Osteocyte (in vitro differentiated cells): ENCODE data around the gene SOST. TPM values are rescaled to one million over a fixed set of nuclear protein-coding genes. Genes with fewer than 3 reads are reported as not detected.

ENCODE experiments used
- DNase-seq: peaks from one replicate; pipeline ENCODE4 v3.0.0; 2021; ENCODE audit warnings: mixed read lengths; ENCODE audit not compliant: unreplicated experiment; ENCODE audit errors: extremely low spot score
- H3K27ac Mint-ChIP-seq: one replicate; pipeline ENCODE4 v1.8.0; 2021; ENCODE audit warnings: mild to moderate bottlenecking, mixed read lengths; ENCODE audit not compliant: unreplicated experiment
- H3K27me3 Mint-ChIP-seq: one replicate; pipeline ENCODE4 v1.8.0; 2021; ENCODE audit warnings: mixed read lengths; ENCODE audit not compliant: unreplicated experiment
- H3K36me3 Mint-ChIP-seq: one replicate; pipeline ENCODE4 v1.8.0; 2021; ENCODE audit warnings: mixed read lengths; ENCODE audit not compliant: unreplicated experiment
- H3K4me1 Mint-ChIP-seq: one replicate; pipeline ENCODE4 v1.8.0; 2021; ENCODE audit warnings: mixed read lengths; ENCODE audit not compliant: unreplicated experiment
- H3K4me3 Mint-ChIP-seq: one replicate; pipeline ENCODE4 v1.8.0; 2021; ENCODE audit warnings: mild to moderate bottlenecking, moderate library complexity, mixed read lengths; ENCODE audit not compliant: unreplicated experiment
- H3K9me3 Mint-ChIP-seq: one replicate; pipeline ENCODE4 v1.8.0; 2021; ENCODE audit warnings: mixed read lengths; ENCODE audit not compliant: unreplicated experiment
- total RNA-seq: library from RNA; stranded (reverse); gene quantifications from 2 replicates; pipeline ENCODE4 v1.2.1, GENCODE V29; 2021
- TF ChIP-seq, protein P1 (sequence below): fragments of 200-600 bp; sonication (generic); IDR thresholded peaks from 2 replicates; pipeline ENCODE4 v1.5.0; 2021; ENCODE audit warnings: antibody characterized with exemption, mild to moderate bottlenecking, moderate library complexity

Gene SOST
- total RNA-seq, 1 donor from 2014 or later: not detected

DNA sequence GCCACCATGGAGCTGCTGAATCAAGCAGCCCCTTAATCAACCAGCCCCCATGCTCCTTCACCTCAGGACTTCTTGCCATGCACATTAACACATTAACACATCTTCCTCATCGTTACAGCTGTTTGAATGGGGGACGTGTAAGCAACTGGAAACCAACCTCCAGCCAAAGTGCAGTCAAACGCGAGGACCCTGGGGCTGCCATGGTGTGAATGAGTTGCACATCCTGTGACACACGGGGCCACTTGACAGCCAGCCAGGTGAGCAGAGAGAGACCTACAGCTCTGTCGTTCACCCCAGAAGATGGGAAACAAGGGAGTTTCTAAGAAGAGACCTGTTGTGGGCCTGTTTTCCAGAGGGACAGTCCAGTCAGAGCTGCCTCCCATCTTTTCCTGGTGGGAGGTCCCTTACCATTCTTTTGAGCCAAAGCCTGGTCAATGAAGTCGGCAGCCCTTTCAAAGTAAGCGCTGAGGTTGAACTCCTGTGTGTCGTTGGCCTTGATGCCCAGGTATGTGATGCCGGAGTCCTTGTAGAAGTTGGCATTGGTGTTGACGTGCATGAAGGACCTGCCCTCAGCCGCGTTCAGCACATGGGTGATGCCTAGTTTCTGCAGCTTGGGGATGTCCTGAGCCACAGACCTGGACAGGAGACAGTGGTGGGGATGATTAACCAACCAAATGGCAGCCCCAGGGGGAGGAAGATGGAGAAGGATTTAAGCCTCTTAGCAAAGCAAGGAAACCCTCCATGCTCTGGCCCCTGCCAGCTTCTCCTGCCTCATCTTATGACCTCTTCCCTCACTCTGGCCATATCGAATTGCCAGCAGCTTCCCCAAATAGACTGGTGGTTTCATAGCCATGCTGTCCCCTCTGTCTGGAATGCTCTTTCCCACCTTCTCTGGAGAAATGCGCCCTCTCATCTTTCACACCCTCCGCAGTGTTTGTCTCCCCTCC is 16.0 kb upstream of the SOST start:
- Mint-ChIP-seq H3K4me3 (no peak overlapping the region), H3K4me1 (peaks cover 12% of the 10 kb centered on the region), H3K27ac (no peak overlapping the region), H3K9me3 (no peaks in the 10 kb centered on the region), H3K27me3 (no peaks in the 10 kb centered on the region), H3K36me3 (peaks cover 33% of the 10 kb centered on the region)
- no peak for DNase-seq
- TF ChIP-seq, protein P1, sequence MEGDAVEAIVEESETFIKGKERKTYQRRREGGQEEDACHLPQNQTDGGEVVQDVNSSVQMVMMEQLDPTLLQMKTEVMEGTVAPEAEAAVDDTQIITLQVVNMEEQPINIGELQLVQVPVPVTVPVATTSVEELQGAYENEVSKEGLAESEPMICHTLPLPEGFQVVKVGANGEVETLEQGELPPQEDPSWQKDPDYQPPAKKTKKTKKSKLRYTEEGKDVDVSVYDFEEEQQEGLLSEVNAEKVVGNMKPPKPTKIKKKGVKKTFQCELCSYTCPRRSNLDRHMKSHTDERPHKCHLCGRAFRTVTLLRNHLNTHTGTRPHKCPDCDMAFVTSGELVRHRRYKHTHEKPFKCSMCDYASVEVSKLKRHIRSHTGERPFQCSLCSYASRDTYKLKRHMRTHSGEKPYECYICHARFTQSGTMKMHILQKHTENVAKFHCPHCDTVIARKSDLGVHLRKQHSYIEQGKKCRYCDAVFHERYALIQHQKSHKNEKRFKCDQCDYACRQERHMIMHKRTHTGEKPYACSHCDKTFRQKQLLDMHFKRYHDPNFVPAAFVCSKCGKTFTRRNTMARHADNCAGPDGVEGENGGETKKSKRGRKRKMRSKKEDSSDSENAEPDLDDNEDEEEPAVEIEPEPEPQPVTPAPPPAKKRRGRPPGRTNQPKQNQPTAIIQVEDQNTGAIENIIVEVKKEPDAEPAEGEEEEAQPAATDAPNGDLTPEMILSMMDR: no peak

DNA sequence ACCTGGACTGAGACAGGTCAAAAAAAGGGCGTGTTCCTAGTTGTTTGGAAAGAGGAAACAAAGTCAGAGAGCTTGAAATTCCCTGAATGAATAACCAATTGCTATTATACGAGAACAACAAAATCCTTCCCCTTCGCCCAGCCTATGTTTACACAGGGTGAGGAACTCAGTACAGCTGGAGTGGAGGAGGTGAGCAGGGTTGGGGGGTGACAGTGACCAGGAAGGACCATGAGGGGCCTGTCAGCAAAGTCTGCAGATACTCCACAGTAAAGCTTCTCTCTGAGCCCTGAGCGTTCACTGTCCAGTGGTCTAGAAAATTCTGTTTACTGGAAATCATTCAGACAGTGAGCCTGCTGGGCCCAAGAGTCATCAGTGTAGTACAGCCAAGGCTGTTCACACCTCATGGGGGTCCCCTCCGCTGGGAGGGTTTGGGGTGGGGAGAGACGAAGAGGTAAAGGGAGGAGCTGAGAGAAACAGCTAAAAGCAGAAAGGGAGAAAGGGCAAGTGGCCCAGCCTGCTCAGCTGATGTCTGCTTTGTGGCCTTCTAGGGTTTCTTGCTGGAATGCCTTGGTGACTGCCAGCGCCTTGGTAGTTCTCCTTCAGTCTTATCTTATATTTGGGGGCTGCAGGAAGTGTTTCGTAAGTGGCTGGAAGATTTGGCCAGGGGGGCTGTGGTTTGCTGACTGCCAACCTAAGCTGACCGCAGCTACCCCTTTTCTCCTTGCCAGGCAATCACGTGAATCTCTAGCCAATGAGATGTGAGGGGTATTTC is 14.5 kb upstream of the SOST start:
- no peaks in the 10 kb centered on the region for H3K27me3 Mint-ChIP-seq
- no peak overlapping the region for H3K4me3 Mint-ChIP-seq
- H3K9me3 Mint-ChIP-seq: no peaks in the 10 kb centered on the region
- peaks cover 8% of the 10 kb centered on the region for H3K4me1 Mint-ChIP-seq
- DNase-seq: no peak
- no peak overlapping the region for H3K27ac Mint-ChIP-seq
- TF ChIP-seq, protein P1: no peak
- peaks cover 43% of the 10 kb centered on the region for H3K36me3 Mint-ChIP-seq

DNA sequence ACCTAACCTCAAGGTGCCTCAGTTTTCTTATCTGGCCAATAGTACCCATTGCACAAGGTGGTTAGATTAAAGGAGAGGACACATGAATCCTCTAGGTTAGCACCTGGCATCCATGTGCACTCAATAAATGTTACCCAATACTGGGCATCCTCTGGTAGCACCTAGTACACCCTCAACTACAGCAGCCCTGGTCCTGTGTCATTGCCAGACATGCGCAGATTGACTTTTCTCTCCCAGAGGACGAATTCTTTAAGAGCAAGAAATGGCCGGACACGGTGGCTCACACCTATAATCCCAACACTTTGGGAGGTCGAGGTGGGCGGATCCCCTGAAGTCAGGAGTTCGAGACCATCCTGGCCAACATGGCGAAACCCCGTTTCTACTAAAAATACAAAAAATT is 12.9 kb upstream of the SOST start:
- no peaks in the 10 kb centered on the region for H3K27me3 Mint-ChIP-seq
- no peak overlapping the region for H3K27ac Mint-ChIP-seq

DNA sequence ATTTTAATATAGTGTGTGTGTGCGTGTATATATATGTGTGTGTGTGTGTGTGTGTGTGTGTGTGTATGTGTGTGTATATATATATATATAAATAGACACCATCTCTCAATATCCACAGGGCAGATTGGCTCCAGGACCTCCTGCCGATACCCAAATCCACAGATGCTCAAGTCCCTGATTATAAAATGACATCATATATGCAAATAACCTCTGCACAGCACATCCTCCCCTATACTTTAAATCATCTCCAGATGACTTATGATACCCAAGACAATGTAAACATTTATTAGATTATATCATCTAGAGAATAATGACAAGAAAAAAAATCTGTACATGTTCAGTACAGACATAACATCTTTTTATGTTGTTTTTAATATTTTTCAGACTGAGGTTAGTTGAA is 12.4 kb upstream of the SOST start:
- Mint-ChIP-seq H3K9me3 (no peaks in the 10 kb centered on the region), H3K27ac (no peak overlapping the region), H3K27me3 (no peaks in the 10 kb centered on the region), H3K4me1 (no peaks in the 10 kb centered on the region), H3K4me3 (no peak overlapping the region), H3K36me3 (peaks cover 47% of the 10 kb centered on the region)
- TF ChIP-seq, protein P1: no peak
- DNase-seq: no peak

More for the DNA sequence above, 12.9 kb upstream of the SOST start:
- DNase-seq: no peak
- Mint-ChIP-seq H3K4me3 (no peak overlapping the region), H3K9me3 (no peaks in the 10 kb centered on the region), H3K4me1 (no peaks in the 10 kb centered on the region), H3K36me3 (peaks cover 44% of the 10 kb centered on the region)
- TF ChIP-seq, protein P1: no peak

DNA sequence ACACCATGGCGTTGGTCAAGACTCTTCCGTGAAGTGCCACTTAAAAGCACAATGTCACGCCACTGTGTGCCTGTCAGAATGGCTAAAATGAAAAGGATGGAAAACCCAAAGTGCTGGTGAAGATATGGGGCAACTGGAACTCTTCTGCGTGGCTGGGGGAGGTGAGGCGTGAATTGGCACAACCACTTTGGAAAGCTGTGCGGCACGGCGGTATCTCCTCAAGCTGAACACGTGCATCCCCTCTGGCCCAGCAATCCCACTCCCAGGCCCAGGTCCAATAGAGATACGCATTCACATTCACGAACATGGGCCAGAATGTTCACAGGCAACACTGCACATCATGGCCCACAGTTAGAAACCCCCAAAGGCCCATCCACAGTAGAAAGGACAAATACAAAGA is 11.3 kb upstream of the SOST start:
- Mint-ChIP-seq H3K4me1 (no peaks in the 10 kb centered on the region), H3K27ac (no peak overlapping the region), H3K36me3 (peaks cover 47% of the 10 kb centered on the region), H3K27me3 (no peaks in the 10 kb centered on the region), H3K9me3 (no peaks in the 10 kb centered on the region), H3K4me3 (no peak overlapping the region)
- no peak for DNase-seq
- TF ChIP-seq, protein P1: no peak
